CD4-positive, alpha-beta T cell treated with Interleukin-21 for 1 hour (primary cell): ENCODE data around the gene SFXN5.

ENCODE experiments used
- DNase-seq: peaks from one replicate; pipeline ENCODE4 v3.0.0-alpha.2; 2020

SFXN5 gene

DNA sequence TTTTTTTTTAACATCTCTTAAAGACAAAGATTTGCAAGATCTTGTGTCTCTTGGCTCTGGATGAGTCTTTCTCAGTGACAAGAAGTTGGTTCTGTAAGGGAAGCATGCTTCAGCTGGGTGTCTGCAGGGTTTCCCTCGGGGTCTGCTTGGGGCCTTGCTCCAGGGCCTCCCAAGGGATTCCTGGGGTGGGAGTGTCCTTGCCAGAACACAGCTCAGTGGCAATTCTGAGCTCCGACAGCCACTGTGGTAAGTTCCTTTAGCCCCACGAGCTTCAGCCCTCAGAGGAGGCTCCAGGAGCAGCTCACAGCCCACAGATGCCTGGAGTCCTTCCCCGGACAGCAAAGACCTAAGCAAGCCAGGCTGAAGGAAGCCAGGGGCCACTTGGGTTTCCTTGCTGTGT is 101.8 kb downstream of the SFXN5 start:
- no peak for DNase-seq

DNA sequence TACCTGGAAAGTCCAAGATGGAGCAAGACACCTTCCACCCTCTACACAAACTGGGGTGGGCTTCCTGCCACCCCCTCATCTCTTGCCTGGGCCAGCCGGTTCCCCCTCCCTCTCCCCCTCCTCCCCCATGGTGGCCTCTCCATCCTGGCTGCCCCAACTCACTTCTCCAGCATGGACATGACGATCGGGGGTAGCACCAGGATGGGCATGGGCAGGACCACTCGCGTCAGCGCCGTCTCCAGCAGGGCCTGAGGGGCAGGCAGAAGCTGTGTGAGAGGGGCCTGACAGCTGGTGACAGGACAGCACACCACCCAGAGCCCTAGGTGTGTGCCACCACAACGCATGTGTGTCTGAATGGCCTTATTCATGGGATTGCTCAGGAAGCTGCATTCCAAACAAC is 103.2 kb downstream of the SFXN5 start:
- no peak for DNase-seq

GRCh38 chr2:72965770-72966450 is 105.6 kb downstream of the SFXN5 start:
- DNase-seq, result no peak

DNA sequence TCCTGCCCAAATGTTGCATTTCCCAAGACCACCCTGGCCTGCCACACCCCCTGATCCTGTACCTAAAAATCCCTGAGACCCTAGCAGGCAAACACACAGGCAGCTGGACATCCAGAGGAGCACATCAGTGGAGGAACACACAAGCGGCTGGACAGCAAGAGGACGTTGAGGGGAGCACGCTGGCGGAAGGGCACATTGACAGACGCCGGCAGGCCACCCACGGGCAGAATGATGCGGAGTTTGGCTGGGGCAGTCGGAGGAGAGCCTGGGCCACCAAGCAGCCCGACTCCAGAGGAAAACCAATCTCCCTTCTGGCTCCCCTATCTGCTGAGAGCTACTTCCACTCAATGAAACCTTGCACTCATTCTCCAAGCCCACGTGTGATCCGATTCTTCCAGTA is 106.5 kb downstream of the SFXN5 start:
- no peak for DNase-seq

DNA sequence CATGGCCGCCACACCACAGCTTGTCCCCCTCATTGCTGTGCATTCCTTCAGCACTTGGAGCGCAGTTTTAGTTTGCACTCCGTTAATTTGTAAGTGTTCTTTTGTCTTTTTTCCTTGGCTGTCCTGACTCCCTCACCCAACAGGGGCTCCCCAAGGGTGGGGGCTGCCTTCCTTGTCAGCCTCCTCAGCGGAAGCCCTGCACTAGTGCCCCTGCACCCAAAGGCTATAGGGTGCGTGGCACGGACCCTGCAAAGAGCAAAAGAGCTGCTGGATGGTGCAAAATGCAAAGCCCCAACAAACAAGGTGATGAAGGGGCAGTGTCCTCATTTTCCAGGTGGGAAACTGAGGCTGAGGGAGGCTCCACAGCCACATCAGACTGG is 107.4 kb downstream of the SFXN5 start:
- no peak for DNase-seq

DNA sequence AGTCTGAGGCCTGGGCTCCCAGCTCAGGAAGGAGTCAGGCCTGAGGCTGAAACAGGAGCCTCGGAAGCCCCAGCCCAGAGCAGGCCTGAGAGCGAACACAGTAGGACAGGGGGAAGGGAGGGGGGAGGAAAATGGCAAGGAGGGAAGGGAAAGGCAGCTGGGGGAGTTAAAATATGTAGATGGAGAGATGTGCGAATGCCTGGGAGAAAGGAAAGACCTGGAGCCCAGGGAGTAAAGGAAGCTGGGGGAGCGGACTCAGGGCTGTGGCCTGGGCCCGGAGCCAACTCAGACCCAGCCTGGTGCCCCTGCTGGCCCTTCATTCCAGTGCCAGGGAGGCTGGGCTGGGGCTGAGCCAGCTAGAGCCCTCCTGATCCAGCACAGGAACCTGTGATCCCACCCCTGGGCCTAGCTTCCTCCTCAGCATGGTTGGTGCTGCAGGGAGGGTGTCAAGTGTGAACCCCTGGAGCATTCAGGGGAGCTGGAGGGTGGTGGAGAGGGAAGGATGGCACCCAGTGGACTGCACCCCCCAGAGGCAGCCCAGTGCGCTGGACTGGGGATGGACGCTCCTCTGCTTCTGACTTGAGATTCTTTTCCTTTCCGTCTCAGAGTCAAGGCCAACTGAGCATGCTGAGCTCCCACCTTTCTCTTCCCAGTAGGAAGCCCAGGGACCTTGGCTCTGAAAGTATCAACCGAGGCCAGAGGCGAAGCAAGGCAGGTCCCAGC is 107.9 kb downstream of the SFXN5 start:
- no peak for DNase-seq

GRCh38 chr2:72962911-72963310 is 108.6 kb downstream of the SFXN5 start:
- DNase-seq, result no peak

DNA sequence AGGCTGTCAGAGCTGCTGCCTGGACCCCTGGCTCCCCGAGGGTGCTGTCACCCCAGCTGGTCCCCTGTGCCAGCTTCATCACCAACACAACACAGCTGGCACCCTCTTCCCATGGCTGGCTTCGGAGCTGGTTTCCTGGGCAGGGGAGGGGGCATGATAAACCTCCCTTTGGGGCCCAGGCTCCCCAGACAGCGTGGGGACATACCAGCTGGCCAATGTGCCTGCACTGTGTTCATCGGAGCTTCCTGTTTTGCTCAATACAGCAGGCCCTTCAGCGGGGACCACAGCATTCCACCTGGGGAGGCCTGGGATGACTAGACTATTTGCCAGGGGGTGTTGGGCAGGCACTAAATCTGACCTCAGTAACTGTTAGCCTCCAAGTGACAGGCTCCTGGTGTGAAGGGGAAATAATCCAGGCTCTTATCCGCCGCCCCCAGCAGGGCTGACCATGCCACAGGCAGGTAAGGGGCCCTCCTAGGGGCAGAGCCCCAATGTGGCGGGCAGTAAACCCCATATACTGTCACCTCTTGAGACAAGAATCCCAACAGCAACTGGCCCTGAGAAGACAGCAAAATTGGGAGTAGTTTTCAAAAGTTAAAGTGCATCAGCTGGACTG is 109.6 kb downstream of the SFXN5 start:
- no peak for DNase-seq

DNA sequence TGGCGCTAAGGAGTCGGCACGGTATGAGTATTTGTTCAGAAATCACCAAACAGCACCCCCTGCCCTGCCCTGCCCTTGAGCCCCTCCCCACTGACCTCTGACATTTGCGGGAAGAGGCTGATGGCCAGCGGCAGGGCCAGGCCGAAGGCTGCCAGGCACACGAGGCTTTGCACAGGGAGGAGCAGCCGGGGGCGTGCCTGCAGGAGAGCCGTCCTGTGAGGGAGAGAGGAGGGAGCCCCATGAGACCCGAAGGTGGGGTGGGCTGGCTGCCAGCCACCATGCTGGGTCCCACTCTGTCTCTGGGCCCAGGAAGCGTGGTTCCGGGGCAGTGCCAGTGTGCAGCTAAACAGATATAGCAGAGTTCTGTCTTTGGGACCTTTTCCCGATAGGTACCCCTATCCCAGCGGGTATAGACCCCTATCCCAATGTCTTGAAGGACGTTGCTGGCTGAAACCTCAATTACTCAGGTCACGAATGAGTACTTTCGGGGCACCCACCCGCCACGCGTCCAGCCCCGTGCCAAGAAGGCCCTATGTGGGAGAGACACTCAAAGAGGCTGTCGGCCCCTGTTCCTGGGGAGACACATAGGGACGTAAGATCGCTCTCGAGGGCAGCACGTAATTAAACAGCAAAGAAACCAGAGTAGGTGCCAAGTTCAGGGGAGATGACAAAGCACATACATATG is 110.3 kb downstream of the SFXN5 start:
- no peak for DNase-seq

DNA sequence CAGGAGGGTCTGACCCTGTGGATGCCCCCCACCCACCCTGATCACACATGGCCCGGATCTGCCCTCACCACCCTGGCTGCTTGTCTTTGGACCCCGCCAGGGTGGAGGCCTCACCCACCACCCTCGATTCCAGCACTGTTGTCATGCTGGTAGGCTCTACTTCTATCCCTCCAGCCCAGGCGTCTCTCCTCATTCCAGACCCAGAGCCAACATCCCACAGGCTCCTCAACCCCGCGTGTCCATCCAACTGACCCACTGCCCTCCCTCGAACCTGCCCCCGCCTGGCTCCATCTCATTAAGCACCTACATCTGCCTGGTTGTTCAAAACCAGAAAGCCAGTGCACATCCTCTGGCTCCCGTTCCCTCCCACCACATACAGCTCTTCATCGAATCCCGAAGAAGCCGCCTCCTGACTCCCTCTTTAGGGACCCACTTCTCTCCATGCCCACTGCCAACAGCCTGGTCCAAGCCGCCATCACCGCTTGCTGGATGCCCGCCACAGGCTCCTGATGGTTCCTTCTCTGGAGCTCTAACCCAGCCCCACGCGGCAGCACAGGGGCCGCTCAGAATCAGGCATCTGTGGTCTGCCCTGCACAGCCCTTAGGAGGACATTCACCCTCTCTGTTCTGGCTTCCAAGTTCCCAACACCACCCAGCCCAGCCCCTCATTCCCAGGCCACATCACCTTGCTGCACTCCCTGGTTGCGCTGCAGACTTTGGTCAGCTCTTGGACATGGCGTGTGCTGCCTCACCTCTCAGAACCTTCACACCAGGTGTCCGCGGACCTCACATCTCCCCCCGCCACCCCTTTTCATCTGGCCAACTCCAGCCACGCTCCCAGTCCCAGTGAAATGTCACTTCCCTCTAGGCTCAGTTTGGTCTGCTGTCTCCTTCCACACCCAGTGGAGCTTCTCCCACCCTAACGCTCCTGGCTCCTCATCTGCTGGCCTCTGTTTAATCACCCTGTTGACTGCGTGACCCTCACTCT is 111.2 kb downstream of the SFXN5 start:
- no peak for DNase-seq

GRCh38 chr2:72959554-72959953 is 112.0 kb downstream of the SFXN5 start:
- no peak for DNase-seq

- DNase-seq, result no peak
Observed at GRCh38 chr2:72958542-72959385, 112.7 kb downstream of the SFXN5 start.

GRCh38 chr2:72956936-72957335 is 114.6 kb downstream of the SFXN5 start:
- DNase-seq, result no peak

DNA sequence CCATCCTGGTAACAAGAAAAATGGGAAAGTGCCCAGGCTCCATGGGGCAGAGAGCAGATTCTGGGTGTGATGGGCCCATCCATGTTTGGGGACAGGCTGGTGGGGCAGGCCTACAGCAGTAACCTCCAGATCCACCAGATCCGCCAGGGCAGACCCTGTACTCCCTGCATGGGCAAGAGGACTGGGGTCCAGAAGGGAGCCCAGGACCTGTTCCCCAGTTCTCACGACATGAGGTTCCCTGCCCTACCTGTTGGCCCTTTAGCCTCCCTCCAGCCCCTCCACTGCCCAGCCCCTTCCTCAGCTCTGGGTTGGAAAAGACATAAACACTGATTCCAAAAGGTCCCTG is 115.5 kb downstream of the SFXN5 start:
- DNase-seq, result no peak

DNA sequence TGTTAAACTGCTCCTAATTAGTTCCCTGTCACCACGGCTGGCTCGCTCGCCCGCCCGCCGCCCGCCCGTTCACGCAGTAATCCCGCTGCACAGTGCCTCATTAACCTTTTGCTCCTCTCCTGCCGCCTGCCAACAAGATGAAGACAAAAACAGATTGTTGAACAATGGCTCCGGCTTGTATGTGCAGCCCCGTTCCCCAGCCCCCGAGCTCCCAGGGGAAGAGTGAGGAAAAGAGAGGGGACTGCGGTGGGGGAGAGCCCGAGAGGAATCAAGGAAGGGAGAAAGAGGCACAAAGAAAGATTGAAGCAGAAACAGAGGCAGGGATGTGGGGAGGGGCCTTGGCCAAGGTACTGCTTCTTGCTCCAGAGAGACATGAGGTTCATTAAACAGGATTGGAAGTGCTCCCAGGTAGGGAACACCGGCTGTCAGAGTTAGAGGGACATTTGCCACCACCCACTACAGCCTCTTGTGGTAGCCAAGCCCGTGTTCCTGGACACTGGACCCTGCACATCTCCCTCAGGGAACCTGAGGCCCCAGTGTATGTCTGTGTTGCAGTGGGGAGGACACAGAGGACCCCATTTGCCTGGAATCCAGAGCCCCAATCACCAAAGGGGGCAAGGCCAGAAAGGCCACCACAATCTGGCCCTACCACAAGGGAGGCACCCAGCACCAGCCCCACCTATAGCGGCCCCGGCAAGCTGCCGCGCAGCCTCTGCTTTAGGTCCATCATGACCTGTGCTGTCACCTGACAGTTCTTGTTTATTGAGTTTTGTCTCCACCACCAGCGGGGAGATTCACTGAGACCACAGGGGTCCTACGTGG is 116.1 kb downstream of the SFXN5 start:
- DNase-seq, result no peak

DNA sequence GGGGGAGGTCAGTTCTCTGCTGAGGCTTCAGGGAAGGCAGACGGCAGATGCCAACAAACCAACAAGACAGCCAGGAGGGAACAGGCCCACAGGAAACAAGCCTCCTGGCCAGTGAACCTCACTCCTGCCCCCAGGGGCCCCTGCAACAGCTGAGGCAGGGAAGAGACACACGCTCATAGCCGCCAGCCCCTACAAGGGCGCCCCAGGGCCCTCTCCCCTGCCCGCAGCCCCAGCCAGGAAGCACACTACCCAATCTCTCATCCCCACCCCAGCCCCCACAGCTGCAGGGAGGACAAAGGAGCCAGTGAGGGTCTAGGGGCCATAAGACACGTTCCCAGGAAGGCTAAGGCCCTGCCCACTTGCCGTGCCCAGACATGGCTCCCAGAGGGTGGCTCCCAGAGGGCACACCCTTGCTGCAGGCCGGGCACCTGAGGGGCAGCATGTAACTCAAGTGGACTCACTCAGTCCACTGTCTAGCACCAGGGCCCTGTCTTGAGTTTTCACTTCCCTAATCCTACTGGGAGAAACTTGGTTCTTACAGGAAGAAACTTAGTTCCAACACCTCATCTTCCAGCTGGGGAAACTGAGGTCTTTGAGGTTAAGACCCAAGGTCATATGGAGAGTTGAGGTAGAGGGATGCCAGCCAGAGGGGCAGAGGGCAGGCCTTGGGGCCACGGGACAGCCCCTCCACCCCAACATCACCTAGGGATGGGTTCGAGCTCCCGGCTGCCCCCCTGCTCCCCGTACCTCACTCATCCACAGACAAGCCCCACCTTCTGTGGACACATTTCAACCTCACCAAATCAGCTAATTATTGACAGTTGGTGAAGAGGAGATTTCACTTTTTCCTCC is 116.9 kb downstream of the SFXN5 start:
- no peak for DNase-seq

- peak; percentile 42 for DNase-seq
Observed at GRCh38 chr2:72953976-72954375, 117.5 kb downstream of the SFXN5 start.

- no peak for DNase-seq
Observed at GRCh38 chr2:72953528-72953927, 118.0 kb downstream of the SFXN5 start.

DNA sequence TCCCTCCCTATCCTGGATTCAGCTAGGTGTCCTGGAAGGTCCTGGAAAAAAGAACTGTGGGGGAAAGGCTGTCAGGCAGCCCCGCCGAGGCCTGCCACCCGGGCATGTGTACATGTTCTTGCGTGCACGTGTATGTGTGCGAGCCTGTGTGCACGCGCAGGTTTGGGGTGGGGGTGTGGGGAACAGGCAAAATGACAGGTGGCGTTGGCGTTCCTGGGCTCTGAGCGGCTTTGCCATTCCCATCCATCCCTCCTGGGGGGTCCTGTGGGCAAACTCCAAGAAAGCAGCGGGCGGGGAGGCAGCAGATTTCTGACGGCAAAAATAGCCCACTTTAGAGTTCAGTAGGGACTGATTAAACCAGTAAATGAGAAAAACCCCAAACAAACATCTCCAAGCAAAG is 118.6 kb downstream of the SFXN5 start:
- no peak for DNase-seq
